ACC112 (cell line): ENCODE results near the gene CNOT11.

ENCODE experiments used
- H2AFZ ChIP-seq: fragments of 200-600 bp; sonication (generic); one replicate; pipeline ENCODE4 v1.6.0; 2017; ENCODE audit warnings: antibody characterized with exemption, low read length; ENCODE audit not compliant: unreplicated experiment
- H3K27ac ChIP-seq: fragments of 200-600 bp; sonication (generic); 2 replicates; pipeline ENCODE4 v1.5.1; 2014; ENCODE audit warnings: low read depth, mild to moderate bottlenecking, antibody characterized with exemption, low read length, moderate library complexity
- H3K27me3 ChIP-seq: fragments of 200-600 bp; sonication (generic); 2 replicates; pipeline ENCODE4 v1.6.1; 2014; ENCODE audit warnings: mild to moderate bottlenecking, antibody characterized with exemption, low read length, moderate library complexity, mixed read lengths; ENCODE audit not compliant: insufficient read depth
- H3K36me3 ChIP-seq: fragments of 200-600 bp; sonication (generic); 2 replicates; pipeline ENCODE4 v1.6.1; 2016; ENCODE audit warnings: mild to moderate bottlenecking, antibody characterized with exemption, low read length, moderate library complexity, mixed read lengths; ENCODE audit not compliant: insufficient read depth
- H3K4me1 ChIP-seq: fragments of 200-600 bp; sonication (generic); one replicate; pipeline ENCODE4 v1.6.1; 2016; ENCODE audit warnings: low read length, mixed read lengths; ENCODE audit not compliant: insufficient read depth, unreplicated experiment, control insufficient read depth
- H3K4me3 ChIP-seq: fragments of 200-600 bp; sonication (generic); 2 replicates; pipeline ENCODE4 v1.5.1; 2014; ENCODE audit warnings: mild to moderate bottlenecking, low read depth, low read length
- H3K79me2 ChIP-seq: fragments of 200-600 bp; sonication (generic); one replicate; pipeline ENCODE4 v1.6.0; 2016; ENCODE audit warnings: low read length; ENCODE audit not compliant: control insufficient read depth, unreplicated experiment, insufficient read depth

The CNOT11 gene

DNA sequence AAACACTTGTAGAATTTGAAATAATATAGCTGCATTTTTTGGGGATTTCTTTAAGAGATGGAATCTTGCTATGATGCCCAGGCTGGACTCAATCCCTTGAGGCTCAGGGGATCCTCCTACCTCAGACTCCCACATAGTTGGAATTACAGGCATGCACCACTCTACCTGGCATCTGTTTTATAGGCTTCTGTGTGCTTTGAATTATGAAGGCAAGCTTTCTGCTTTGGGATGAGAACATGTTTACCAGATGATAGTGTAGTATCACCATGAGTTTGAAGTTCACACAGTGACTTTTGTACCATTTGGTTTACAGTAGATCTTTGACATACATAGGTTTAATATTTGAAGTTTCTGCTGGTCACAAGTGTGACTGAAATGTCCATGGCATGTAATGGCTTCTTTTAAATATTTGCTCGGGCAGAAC is 10.7 kb downstream of the CNOT11 start:
- Histone ChIP-seq H2AFZ (no peak overlapping the region), H3K4me3 (no peak overlapping the region), H3K27ac (no peak overlapping the region), H3K27me3 (no peaks in the 10 kb centered on the region), H3K79me2 (no peaks in the 10 kb centered on the region), H3K4me1 (no peaks in the 10 kb centered on the region), H3K36me3 (peaks cover 17% of the 10 kb centered on the region)

- H2AFZ ChIP-seq: no peak overlapping the region
- no peaks in the 10 kb centered on the region for H3K27me3 ChIP-seq
- no peak overlapping the region for H3K27ac ChIP-seq
- no peaks in the 10 kb centered on the region for H3K79me2 ChIP-seq
- peaks cover 15% of the 10 kb centered on the region for H3K36me3 ChIP-seq
- no peak overlapping the region for H3K4me3 ChIP-seq
- no peaks in the 10 kb centered on the region for H3K4me1 ChIP-seq
These were observed 11.8 kb downstream of the CNOT11 start for GRCh38 chr2:101264360-101264939.

DNA sequence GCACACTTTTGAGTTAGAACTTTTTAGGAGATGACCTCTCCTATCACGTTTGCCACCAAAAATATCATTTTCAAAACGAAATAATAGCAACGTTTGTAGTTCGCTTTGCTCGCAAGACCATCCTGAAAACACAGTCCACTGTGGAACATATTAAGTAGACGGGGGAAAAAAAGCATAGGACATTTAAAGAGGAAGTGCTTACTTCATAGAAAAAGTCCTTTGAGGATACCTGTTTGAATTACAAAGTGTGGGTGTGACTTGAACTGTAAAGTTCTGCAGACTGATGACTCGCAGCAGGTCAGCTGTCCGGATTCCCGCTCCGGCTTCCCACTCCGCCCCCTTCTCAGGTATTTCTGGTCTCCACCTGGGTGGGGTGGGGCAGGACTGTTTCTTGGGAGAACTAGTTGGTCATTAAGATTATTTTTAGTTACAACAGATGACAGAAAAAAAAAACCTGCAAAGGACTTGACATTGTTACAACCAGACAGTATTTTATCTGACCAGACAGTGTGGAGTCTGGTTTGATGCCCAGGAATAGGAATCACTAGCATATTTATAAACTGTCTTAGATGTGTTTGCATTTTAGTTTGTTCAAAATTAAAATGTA is 13.3 kb downstream of the CNOT11 start:
- no peak overlapping the region for H2AFZ ChIP-seq
- peaks cover 28% of the 10 kb centered on the region for H3K36me3 ChIP-seq
- no peak overlapping the region for H3K27ac ChIP-seq
- H3K4me1 ChIP-seq: no peaks in the 10 kb centered on the region
- H3K27me3 ChIP-seq: no peaks in the 10 kb centered on the region
- H3K4me3 ChIP-seq: no peak overlapping the region
- H3K79me2 ChIP-seq: no peaks in the 10 kb centered on the region

DNA sequence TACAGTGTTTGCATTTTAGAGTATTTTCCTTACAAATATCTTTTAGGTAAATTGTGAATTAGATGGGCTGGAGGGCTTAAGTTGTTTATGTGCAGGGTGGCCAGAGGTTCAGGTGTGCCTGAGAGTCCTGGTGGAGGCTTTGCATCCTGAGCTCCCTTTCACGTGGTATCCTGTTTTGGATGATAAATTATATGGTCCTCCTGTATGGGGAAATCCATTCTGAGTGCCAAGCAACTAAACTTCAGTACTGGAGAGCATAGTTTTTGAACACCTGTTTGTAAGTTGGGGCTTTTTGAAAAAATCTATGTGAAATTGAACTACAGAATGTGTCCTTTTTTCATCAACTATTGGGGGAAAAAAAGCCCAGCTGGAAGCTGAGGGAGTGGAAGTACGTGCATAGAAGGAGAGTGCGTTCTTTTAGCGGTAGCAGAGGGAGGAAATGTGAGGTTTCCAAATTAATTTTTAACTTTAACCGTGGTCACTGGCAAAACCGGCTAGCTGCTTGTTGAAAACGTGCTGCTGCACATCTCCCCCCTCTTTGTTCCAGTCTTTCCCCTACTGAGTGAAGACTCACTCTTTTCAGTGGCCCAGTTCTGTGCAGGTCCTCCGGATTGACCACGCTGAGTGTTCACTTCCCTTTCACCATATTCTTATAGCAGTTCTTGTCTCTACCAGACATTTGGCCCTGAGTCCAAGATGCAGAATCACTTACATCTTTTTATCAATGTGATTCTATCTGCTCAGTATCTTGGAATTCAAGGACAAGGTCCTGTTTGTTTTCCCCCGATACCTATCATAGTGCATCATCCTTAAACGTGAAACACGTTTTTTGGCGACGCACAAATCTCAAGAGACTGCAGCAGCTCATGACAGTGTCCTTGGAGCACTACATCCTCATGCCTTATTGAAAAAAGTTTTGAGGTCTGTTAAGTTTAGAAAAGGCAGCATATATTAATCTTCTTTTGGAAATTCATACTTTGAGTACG is 15.3 kb downstream of the CNOT11 start:
- Histone ChIP-seq H3K79me2 (no peaks in the 10 kb centered on the region), H3K27ac (no peak overlapping the region), H3K4me1 (no peaks in the 10 kb centered on the region), H3K36me3 (peaks cover 35% of the 10 kb centered on the region), H3K4me3 (no peak overlapping the region), H2AFZ (no peak overlapping the region), H3K27me3 (no peaks in the 10 kb centered on the region)

DNA sequence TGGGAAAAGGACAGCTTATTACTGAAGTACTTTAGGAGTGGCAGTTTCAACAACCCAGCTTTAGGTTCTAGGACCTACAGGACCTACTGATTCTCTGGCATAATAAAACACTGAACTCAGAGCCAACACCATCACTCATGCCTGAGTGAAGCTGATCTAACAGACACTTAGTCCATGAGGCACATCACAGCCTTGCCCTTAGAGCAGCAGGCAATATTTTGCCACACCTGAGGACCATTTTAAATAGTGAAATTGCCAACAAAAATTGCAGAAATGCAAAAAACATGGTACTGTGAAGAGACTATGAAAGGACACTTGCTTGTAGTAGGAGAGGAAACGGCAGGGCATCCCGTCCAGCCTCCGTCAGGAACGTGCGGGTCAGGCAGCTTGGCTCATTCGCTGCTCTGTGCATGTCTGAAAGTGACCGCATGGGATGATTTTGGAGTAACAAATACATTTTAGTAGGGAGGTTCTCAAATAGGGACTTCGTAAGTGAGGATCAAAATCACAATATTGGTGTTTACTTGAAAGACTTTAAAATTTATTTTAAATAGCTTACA is 18.1 kb downstream of the CNOT11 start:
- no peaks in the 10 kb centered on the region for H3K27me3 ChIP-seq
- H3K4me1 ChIP-seq: no peaks in the 10 kb centered on the region
- H2AFZ ChIP-seq: no peak overlapping the region
- H3K4me3 ChIP-seq: no peak overlapping the region
- H3K27ac ChIP-seq: no peak overlapping the region
- peaks cover 35% of the 10 kb centered on the region for H3K36me3 ChIP-seq
- H3K79me2 ChIP-seq: no peaks in the 10 kb centered on the region

DNA sequence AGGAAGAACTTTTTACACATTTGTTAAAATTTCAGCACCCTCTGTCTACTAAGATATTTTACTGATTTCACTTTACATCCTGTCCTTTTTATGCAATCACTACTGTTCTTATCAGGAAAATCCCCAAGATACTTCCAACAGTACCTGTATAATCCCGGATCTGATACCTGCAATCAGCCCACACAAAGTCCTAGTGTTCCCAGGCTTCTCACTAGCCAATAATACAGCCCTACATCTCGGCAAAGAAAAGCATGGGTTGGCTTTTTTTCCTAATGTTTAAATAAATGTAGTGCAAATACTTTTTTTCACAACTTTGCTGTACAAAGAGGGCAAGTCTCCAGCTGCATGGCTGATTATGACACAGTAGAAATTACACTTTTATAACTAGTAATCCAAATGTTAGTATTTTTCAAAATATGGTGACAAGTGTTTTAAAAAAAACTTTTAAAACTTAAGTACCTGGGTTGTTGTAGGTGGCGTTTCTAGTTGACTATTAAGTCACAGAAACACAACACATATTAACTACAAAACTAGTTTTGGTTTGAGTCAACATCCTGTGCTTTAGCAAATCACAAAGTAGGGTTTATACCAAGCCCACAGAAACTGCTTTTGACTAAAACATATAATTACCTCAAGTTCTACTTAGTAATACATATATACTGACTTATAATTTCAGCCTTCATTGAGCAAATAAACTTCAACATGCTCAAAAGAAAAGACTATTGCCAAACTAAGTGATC is 19.5 kb downstream of the CNOT11 start:
- Histone ChIP-seq H3K27me3 (no peaks in the 10 kb centered on the region), H3K27ac (no peak overlapping the region), H2AFZ (no peak overlapping the region), H3K4me3 (no peak overlapping the region), H3K4me1 (no peaks in the 10 kb centered on the region), H3K36me3 (peaks cover 41% of the 10 kb centered on the region), H3K79me2 (no peaks in the 10 kb centered on the region)

- no peak overlapping the region for H3K27ac ChIP-seq
- H3K4me1 ChIP-seq: no peaks in the 10 kb centered on the region
- peaks cover 46% of the 10 kb centered on the region for H3K36me3 ChIP-seq
- no peak overlapping the region for H2AFZ ChIP-seq
- H3K4me3 ChIP-seq: no peak overlapping the region
- no peaks in the 10 kb centered on the region for H3K27me3 ChIP-seq
- no peaks in the 10 kb centered on the region for H3K79me2 ChIP-seq
These were observed 20.4 kb downstream of the CNOT11 start for GRCh38 chr2:101273056-101273455.

DNA sequence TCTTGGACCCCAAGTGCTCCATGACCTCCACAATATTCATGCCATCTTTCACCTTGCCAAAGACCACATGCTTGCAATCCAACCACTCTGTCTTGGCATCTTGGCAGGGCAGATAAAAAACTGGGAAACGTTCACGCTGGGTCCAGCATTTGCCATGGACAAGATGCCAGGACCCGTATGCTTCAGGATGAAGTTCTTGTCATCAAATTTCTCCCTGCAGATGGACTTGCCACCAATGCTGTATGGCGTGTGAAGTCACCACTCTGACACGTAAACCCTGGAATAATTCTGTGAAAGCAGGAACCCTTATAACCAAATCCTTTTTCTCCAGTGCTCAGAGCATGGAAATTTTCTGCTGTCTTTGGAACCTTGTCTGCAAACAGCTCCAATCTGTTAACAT is 21.5 kb downstream of the CNOT11 start:
- no peak overlapping the region for H3K27ac ChIP-seq
- H2AFZ ChIP-seq: no peak overlapping the region
- H3K79me2 ChIP-seq: no peaks in the 10 kb centered on the region
- H3K36me3 ChIP-seq: peaks cover 48% of the 10 kb centered on the region
- H3K4me1 ChIP-seq: no peaks in the 10 kb centered on the region
- no peak overlapping the region for H3K4me3 ChIP-seq
- no peaks in the 10 kb centered on the region for H3K27me3 ChIP-seq

- H3K27me3 ChIP-seq: no peaks in the 10 kb centered on the region
- no peaks in the 10 kb centered on the region for H3K4me1 ChIP-seq
- H3K4me3 ChIP-seq: no peak overlapping the region
- no peak overlapping the region for H3K27ac ChIP-seq
- peaks cover 39% of the 10 kb centered on the region for H3K36me3 ChIP-seq
- no peaks in the 10 kb centered on the region for H3K79me2 ChIP-seq
- no peak overlapping the region for H2AFZ ChIP-seq
These were observed 24.4 kb downstream of the CNOT11 start for GRCh38 chr2:101277111-101277510.

GRCh38 chr2:101278925-101279324 is 26.2 kb downstream of the CNOT11 start:
- Histone ChIP-seq H3K36me3 (peaks cover 33% of the 10 kb centered on the region), H3K27ac (no peak overlapping the region), H2AFZ (no peak overlapping the region), H3K27me3 (no peaks in the 10 kb centered on the region), H3K4me1 (no peaks in the 10 kb centered on the region), H3K4me3 (no peak overlapping the region), H3K79me2 (no peaks in the 10 kb centered on the region)
